ENCODE results near the gene NFASC. TPM values are rescaled to one million over a fixed set of nuclear protein-coding genes. Genes with fewer than 3 reads are reported as not detected.
A peak's percentile ranks its signal among the peaks of the same experiment; 100 is the strongest.

Gene NFASC
- total and polyA plus RNA-seq, 9 of the 15 experiments (the other 6 are each of a cell fraction or from before 2014, with no cell fraction given): 0.03 to 0.16 (median 0.06) TPM; not detected in 6

- TF ChIP-seq POLR2AphosphoS5 (IDR thresholded peaks at IDR 0.05; ENCODE audit: control insufficient read depth, insufficient read depth, low read depth, low read length): no peak
- TF ChIP-seq ZNF766 (CRISPR knock-in tag; conservative IDR thresholded peaks at IDR 0.05): no peak
- no peak for TF ChIP-seq ZKSCAN1 (IDR thresholded peaks at IDR 0.05; ENCODE audit: low read depth, low read length)
- no peak for TF ChIP-seq GATAD2A (IDR thresholded peaks at IDR 0.05)
- TF ChIP-seq STAT5A (IDR thresholded peaks at IDR 0.05; ENCODE audit: borderline replicate concordance, low read length): no peak
- TF ChIP-seq CREB1 (IDR thresholded peaks at IDR 0.05): no peak
- 0 out of 2 replicates have a peak, but pooled peaks have one; percentile 32 for TF ChIP-seq CREB1 (CRISPR knock-in tag; IDR thresholded peaks at IDR 0.05)
- no peak for TF ChIP-seq ZNF586 (CRISPR knock-in tag; conservative IDR thresholded peaks at IDR 0.05)
- TF ChIP-seq GTF2B (IDR thresholded peaks at IDR 0.05; ENCODE audit: extremely low read depth, insufficient read length): no peak
- peak in 1 of 2 experiments; percentile 43; a peak in 1 of 4 replicates for TF ChIP-seq RCOR1 (IDR thresholded peaks at IDR 0.05; ENCODE audit: borderline replicate concordance in 1 of 2, low read depth in 2 of 2, low read length in 2 of 2)
- no peak for TF ChIP-seq FOSL1 (tag; conservative IDR thresholded peaks at IDR 0.05)
- TF ChIP-seq DEAF1 (CRISPR knock-in tag; IDR thresholded peaks at IDR 0.05): peak; percentile 74
- no peak for TF ChIP-seq ILK (tag; IDR thresholded peaks at IDR 0.05; ENCODE audit: borderline replicate concordance, low read depth)
- TF ChIP-seq ZNF589 (CRISPR knock-in tag; IDR thresholded peaks at IDR 0.05; ENCODE audit: low read depth): no peak
- TF ChIP-seq NR3C1 (CRISPR knock-in tag; IDR thresholded peaks at IDR 0.05): no peak
- TF ChIP-seq PATZ1 (CRISPR knock-in tag; IDR thresholded peaks at IDR 0.05; ENCODE audit: borderline replicate concordance): 0 out of 2 replicates have a peak, but pooled peaks have one; percentile 32
- no peak for TF ChIP-seq ZBTB1 (CRISPR knock-in tag; IDR thresholded peaks at IDR 0.05; ENCODE audit: borderline replicate concordance, low read depth)
- TF ChIP-seq ZNF436 (CRISPR knock-in tag; IDR thresholded peaks at IDR 0.05): no peak
- TF ChIP-seq MECOM (CRISPR knock-in tag; IDR thresholded peaks at IDR 0.05): no peak
- TF ChIP-seq KLF13 (tag; IDR thresholded peaks at IDR 0.05; ENCODE audit: borderline replicate concordance, low read depth): no peak
- TF ChIP-seq HDAC1 (IDR thresholded peaks at IDR 0.05): no peak
- peak; percentile 86 for TF ChIP-seq SMC3 (conservative IDR thresholded peaks at IDR 0.05; ENCODE audit: insufficient read depth, low read depth, low read length)
- TF ChIP-seq ZNF668 (CRISPR knock-in tag; IDR thresholded peaks at IDR 0.05): no peak
- no peak for TF ChIP-seq ZNF232 (CRISPR knock-in tag; IDR thresholded peaks at IDR 0.05)
- no peak for TF ChIP-seq HIVEP1 (CRISPR knock-in tag; IDR thresholded peaks at IDR 0.05)
These were observed 71.0 kb downstream of the NFASC start (continued) for GRCh38 chr1:204941421-204942338.

Measured in K562 (cell line).